G401 (cell line): ENCODE results near the gene VTI1A. TPM values are rescaled to one million over a fixed set of nuclear protein-coding genes. Genes with fewer than 3 reads are reported as not detected.
"Not testable (repeated sequence)": the region's sequence is repeated elsewhere in the genome, so short reads cannot be mapped to it uniquely, and the experiment has no call there.

Experiments
- DNase-seq: peaks from one replicate; pipeline ENCODE4 v3.0.0-alpha.2; 2015; ENCODE audit warnings: low spot score
- in situ Hi-C: cut with HindIII; loops from 2 replicates; pipeline ENCODE4 v1.10.0; 2016; ENCODE audit warnings: low sequenced_read_pairs, mixed read lengths
- total RNA-seq: library from RNA; depleted of rRNA; stranded (reverse); fragments of >200 nt; shearing (Covaris generic); gene quantifications from 2 replicates; pipeline ENCODE4 v1.2.3, GENCODE V29; 2014

Gene VTI1A
- total RNA-seq, 1 experiment from 2014 or later: 30.5 TPM

DNA sequence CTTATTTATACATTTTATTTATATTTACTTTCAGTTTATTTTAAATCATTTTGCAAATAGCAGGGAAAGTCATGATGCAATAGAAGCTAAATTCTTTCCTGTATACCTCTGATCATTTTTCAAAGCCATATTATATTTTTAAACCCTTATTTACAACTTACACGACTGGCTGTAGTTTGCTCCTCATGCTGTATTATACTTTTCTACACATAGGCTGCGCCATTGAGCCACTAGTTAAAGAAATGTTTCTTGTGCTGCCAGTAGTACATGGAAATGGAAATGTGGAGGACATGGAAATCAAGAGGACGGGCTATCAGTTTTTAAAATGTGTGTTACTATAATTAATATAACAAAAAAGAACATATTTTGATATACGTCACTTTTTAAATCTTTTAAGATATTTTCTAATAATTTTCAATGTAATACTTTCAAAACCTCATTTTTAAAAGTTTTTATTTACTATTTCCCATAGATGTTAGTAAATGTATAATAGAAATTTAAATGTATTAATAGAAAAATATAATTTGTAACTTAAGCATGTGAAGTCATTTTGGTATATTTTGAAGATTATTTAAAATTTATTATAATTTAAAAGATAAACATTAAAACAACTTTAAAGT is 118.5 kb downstream of the VTI1A start:
- peak; percentile 31 for DNase-seq
- in situ Hi-C loops: no loop called here

DNA sequence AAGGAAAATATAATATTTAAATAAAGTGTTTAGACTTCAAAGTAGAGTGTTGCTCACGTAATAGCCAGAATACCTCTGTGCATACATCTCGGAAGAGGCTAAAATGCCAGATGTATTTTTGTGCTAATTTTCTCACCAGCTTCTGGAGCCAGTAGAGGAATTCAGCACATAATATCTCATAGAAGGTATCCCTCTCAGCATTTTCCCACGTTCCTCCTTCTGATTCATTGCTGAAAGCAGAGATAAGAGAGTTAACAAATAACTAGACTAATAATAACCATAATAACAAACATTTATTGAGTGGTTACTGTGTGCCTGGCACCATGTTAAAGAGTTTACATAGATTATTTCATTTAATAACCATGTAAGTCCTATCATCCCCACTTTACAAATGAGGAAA is 123.6 kb downstream of the VTI1A start:
- in situ Hi-C loops: no loop called here
- no peak for DNase-seq

DNA sequence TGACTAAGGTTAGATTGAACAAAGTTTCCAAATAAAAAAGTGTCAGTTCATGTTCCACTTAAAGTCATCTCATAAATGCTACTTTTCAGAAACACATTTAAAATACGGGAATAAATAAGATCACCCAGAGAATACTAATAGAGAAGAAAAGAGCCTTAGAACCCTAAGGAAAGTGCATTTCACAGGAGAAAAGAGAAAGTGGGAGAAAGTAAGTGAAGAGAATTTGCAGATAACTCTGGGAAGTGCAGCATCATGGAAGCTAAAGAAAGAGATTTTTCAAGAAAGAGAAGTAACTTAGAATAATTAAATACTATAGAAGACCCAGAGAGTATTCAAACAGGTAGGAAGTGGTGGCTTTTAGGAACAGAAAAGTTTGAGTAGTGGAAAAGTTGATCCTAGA is 132.6 kb downstream of the VTI1A start:
- in situ Hi-C loops: no loop called here

DNA sequence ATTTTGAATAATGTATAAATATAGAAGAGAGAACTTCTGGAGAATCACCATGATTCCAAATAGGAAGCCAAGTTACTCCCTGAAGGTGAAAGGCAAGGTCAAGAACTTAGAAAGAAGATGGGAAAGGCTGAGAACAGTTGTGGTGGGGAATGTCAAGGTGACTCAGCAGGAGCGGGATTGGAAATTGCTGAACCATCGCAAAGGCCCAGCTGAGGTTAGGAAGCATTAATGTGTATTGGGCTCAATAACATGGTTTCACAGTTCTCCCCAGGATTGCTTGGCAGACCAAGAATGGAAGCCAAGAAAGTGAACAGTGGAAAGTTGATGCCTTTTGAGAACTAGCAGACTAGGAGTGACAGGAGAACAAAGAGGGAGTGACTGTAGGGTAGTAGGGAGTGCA is 133.3 kb downstream of the VTI1A start:
- DNase-seq: no peak
- in situ Hi-C loops: no loop called here

More for the DNA sequence above, 132.6 kb downstream of the VTI1A start:
- DNase-seq: no peak

DNA sequence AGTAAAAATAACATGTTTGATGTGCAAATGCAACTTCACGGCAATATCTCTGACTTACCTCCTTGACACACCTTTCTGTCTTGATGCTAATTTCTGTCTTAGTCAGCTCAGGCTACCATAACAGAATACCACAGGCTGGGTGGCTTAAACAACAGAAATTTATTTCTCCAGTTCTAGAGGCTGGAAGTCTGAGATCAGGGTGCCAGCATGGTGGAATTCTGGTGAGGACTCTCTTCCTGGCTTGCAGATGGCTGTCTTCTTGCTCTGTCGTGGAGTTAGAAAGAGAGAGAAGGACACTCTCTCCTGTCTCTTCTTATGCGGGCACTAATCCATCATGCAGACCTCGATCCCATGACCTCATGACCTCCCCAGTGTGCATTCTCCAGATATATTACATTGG is 134.9 kb downstream of the VTI1A start:
- in situ Hi-C loops: no loop called here
- DNase-seq: no peak

DNA sequence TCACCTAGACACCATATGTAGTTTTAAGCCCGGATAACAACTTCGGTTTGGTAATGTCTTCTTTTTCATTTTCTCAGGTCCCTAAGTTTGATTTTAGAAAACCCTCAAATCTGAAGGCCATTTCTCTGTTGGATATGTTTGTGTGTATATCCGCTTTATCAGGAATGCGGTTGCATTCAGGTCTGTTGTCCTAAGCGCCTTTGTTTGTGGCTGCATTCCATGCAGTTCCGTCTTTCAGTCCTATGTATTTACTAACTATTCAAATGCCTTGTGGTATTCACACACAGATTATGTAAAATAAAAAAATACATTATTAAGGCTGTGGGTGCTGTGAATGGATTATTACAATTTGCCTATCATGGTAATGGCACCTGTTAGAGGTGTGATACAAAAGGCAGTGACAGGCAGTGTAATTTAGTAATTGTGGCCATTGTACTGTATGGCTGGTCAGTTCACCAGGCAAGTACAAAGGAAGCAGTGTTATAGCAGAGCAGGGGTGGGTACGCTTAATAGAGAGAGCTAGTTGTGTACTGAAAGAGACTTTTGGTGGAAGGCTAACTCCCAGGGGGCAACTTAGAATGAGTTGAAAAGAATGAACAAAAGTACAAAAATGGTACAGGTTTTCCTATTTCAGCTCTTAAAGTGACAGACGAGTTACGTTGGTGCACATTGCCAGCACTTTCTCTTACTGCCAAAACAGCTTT is 136.4 kb downstream of the VTI1A start:
- no peak for DNase-seq
- in situ Hi-C loops: no loop called here

DNA sequence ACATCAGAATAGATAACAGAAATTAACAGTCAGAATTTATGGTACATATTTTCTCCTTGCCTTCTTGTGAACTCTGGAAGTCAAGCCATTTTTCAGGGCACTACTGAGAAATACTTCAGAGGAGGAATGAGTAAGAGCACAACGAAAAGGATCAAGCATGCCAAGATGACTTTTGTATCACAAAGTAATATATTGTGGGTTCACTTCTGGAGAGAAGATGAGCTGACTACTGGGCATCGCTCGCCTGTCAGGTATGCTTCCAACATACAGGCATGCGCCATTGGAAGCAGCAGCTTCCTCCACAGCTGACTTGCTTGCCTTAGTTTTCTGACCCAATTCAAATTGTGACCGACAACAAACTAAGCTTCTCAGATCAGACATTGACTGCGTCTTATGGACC is 137.3 kb downstream of the VTI1A start:
- no peak for DNase-seq

DNA sequence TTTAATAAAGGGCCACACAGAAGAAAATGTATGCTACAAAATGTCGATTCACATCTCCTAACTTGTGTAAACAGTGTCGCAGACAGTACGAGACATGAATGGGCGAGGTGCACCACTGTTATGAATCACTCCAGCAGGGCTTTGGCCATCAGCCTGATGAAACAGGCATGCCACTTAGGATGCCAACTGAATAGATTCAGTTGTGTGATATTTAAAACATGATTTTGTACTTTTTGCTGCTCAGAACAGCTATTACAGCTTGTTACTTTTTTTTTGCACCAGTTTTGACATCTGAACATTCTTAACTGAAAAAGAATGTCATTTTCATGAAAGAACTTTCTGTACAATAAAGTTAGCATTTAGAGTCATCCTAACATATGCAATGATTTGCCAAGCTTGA is 138.1 kb downstream of the VTI1A start:
- no peak for DNase-seq

More for the DNA sequence above, 137.3 kb downstream of the VTI1A start:
- in situ Hi-C loops: no loop called here

DNA sequence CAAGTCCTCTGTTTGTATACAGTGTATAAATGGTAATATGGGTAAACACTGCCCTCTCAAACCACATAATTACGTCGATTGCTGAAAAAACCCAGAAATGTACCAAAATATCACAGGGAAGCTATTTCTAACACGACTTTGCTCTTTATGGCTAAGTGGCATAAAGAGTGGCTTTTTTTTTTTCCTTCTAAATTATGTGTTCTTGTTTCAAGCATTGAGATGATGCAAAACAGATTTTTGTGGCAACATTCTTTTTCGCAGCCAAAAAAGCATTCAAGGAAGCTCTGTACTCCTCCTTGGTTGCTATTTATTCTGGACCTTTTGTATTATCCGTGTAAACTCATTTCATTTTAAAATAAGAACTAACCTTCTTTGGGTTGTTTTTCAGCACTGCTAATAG is 138.9 kb downstream of the VTI1A start:
- in situ Hi-C loops: no loop called here
- DNase-seq: no peak

More for the DNA sequence above, 138.1 kb downstream of the VTI1A start:
- in situ Hi-C loops: no loop called here

DNA sequence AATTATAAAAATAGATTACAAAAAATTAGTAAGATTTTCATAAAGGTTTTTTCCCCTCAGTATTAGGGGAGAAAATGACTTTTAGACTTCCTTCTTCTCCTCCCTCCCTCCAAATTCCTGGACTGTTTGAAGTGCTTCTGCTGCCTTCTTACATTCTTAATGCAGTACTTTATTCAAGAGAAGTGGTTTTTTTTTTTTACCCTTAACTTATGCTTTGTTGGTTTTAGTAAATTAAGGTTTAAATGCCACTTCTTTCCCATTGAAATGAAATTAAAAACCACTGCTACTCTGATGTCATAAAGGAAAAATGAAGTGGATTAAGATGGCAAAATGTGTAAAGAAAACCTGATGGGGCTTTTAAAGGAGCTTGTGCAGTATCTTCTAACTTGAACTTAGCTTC is 140.7 kb downstream of the VTI1A start:
- in situ Hi-C loops: no loop called here

DNA sequence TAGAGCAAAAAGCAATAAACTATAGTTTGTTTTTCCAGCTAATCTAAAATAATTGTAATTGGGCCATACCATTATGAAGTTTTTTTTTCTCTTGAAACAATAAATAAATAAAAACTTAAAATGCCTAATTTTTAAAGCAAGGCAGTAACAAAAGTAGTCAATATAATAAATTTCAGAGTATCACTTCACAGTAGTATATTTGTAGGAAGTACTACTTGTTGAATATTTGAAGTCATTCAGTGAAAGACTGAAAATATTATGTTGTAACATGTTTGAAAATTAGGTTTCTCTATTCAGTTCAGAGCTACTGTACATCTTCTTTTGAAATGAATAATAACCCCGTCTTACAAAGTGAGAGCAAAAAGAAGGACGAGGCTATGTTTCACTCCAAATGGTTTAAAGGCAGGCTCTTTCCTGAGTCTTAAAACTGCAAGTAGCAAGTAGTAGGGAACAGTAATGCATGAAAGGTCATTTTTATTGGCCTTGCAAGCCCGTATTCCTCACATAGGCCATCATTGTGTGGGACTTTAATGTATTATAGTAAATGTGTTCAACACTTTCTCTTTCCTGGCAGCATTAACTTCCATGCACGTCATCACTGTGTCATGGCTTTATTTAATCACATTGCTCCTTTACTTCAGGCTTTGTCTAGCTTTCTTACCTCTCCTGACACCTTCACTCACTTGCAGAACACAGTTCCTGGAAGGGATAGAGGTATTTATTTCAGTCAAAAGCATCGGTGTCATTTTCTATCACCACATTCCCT is 141.4 kb downstream of the VTI1A start:
- DNase-seq: no peak
- in situ Hi-C loops: no loop called here

More for the DNA sequence above, 140.7 kb downstream of the VTI1A start:
- no peak for DNase-seq

DNA sequence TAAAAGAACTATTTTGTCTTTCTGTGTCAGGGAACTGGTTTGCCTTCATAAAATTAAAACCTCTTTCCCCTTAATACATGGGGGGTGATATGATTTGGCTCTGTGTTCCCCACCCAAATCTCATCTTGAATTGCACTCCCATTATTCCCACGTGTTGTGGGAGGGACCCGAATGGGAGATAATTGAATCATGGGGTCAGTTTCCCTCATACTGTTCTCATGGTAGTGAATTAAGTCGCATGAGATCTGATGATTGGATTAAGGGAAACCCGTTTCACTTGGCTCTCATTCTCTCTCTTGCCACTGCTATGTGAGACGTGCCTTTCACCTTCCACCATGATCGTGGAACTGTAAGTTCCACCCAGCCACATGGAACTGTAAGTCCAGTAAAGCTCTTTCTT is 142.1 kb downstream of the VTI1A start:
- no peak for DNase-seq
- in situ Hi-C loops: no loop called here

DNA sequence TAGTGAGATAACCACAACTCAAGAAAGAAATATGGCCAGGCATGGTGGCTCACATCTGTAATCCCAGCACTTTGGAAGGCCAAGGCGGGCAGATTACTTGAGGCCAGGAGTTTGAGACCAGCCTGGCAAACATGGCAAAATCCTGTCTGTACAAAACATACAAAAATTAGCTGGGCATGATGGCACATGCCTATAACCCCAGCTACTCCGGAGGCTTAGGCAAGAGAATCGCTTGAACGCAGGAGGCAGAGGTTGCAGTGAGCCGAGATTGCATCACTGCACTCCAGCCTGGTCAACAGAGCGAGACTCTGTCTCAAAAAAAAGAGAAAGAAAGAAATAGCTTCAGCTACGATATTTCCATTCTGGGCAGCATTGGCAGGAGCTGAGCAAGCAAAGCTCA is 143.8 kb downstream of the VTI1A start:
- DNase-seq, in situ Hi-C loops: not testable (repeated sequence)

DNA sequence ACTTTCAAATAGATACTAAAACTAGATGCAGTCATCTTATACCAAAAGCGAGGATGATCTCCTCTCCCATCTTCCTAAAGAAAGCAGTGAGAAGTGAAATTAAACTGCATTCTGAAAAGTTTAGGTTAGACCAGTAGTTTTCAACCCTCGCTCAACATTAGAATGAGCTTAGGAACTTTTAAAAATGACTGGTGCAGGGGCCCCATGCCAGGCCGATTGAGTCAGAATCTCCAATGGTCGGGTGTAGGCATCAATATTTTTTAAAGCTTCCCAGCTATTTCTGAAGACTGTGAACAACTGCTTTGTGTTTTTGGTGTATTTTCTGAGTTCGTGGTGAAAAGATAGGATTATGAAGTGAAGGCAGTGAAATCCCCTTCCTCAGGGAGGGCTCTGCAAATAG is 146.0 kb downstream of the VTI1A start:
- in situ Hi-C loops: no loop called here
- DNase-seq: no peak

DNA sequence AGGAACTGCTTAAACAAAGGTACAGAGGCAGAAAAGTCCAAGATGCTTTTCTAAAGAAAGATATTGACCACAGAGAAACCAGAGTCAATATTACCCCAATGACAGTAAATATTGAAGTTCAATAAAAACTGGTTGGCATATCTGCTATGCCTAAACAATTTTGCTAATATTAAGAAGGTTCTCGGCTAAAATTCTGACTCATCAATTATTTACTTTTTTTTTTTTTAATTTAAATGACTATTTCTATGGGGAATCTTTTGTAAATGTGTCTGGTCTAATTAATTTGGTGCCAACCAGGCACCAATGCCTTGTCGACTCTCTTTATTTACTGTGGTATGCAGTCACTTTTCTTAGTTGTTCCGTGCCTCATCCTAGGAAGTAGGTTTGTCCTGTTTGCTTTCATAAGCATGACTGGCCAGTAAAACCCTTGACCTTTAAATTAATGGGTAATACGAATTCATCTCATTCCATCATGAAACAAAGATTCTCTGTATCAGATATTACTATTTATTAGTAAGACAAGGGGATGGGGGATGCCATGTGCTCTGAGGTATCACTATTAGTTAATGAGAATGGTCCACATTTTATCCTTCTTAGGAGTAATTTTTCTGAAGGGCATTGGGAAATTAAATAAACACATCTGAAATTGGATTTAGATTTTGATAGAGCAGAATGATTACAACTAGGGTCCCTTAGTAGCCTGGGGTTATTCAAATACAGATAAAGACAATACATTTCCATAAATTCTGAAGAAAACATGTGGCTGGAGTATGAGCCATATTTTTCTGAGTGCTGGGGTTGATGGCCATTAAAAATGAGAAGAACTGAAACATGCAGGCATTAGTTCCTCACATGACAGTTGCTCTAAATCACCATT is 154.4 kb downstream of the VTI1A start:
- no peak for DNase-seq
- in situ Hi-C loops: no loop called here

DNA sequence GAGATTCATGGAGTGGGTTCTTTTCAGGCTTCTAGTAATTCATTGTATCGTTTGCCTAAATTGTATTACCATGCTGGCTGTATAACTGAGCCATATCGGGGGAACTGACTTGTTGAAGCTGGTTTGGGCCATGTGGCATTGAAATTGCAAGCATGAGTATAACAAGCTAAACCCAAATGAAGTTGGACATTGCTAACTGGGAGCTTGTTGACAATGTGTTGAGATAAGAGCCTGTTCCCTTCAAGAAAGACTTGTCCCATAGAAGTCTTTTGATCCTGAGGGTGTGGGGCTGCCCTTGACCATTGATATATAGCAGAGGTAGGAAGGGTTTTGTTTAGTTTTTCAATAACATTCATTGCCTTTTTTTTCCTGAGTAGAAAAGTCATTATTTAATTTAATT is 156.0 kb downstream of the VTI1A start:
- DNase-seq: no peak
- in situ Hi-C loops: no loop called here

DNA sequence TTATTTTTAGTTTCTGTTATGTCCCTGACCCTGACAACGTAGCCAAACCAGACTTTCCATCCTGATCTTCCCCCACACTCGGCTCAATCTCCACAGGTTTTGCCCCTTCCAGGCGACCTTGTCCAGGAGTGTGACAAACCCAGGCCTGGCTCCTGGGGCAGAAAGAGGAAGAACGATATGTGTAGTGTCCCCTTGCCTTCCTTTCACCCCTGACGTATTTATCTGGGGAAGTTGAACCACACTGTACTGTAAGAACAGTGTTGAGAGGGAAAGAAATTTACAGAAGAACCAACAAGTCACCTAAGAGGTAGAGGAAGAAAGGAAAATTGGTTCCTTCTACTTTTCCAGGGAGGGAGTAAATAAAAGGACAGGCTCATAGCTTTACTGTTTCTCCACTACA is 158.0 kb downstream of the VTI1A start:
- in situ Hi-C loops: no loop called here

DNA sequence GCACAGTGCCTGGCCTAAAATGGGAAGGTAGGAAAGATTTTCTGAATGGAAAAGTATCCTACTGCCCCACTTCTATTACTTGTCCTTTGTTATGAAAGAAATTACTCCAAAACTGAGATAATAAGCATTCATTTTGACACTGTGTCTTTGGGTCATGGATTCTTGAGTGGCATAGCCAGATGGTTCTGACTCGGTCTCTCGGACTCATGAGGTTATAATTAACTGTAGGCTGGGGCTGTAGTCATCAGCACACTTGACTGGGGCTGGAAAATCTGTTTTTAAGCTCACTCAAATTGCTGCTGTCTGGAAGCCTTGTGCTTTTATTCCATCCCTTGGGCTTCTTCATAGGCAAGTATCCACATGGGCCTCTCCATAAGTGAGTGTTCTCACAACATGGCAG is 160.5 kb downstream of the VTI1A start:
- DNase-seq: no peak
- in situ Hi-C loops: no loop called here

More for the DNA sequence above, 158.0 kb downstream of the VTI1A start:
- no peak for DNase-seq

DNA sequence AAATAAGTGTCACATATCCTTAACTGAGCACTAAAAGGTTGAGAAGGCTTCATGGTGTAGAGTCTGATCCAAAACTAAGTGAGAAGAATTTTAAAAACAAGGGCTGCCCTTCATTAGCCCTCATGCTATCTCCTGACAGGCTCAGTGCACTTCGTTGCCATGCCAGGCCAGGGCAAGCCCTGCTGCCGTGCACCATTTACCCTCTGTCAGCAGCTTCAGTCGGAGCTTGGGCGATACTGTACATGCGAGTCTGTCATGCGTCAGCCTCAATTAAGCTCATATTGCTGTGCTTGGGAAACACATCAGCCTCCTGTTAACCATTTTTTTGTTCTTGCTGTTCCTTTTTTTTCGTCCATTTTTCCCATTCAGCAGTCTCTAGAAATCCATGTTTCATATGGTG is 166.6 kb downstream of the VTI1A start:
- no peak for DNase-seq
- in situ Hi-C loops: no loop called here
